Measurements from ENCODE around the gene BABAM2. TPM values are rescaled to one million over a fixed set of nuclear protein-coding genes. Genes with fewer than 3 reads are reported as not detected.

Gene BABAM2
- total and polyA plus RNA-seq, 7 experiments from 2014 or later = 34.2 to 58.2 (median 44.2) TPM

DNA sequence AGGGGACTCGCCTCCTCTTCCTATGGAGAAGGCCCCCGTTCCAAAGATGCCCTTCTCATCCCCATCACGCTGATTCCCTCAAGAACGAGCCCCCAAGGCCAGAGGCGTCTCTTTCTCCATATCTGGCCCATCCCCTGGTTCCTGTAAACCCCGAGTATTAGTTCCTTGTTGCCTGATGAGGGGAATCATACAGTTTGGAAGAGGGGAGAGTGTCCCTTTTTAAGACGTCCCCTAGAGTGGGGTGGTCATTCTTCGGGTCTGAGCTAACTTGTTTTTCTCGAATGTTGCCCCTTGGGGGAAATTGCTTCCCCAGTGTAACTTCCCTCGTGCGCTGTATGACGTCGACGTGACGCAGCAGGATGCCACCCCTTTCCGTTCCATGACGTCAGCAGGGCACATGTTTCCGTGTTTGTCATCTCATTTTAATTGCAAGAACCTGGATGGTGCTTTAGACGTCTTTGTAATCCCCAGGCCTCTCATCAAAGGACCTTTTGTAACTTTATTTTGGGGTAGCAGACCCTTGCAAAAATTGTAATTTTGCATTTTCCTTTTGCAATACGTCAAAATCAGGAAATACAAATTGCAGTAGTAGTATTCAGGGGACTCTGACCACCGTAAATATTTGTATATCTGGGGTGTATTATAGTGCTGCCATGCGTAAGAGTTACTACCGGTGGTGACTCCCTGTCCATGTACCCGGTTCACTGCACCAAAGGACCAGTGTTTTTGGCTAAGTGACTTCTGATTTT is 569 bp downstream of the BABAM2 start:
- H3K27ac Mint-ChIP-seq = peak overlapping the region; percentile 95 to 100 (median 100)
- H3K4me3 Mint-ChIP-seq = peak overlapping the region; percentile 96 to 100 (median 98)
- DNase-seq (peak; percentile 70 to 98 (median 95)), ATAC-seq (peak; percentile 59)
- intact Hi-C loops (cut with micrococcal nuclease) = loop anchor here (1.0 to 10.0 kb wide), 13 partner anchors 70 to 1226 kb away; partner anchors contain the start of genes CLIP4 (in 2 of the 2), FOSL2 (in 2 of the 2), MRPL33 (in 2 of the 2) and ATRAID (in 1 of the 2)
- no peaks in the 10 kb centered on the region for H3K9me3 ChIP-seq (ENCODE audit: control insufficient read depth in 2 of 3, low read length in 3 of 3)
- H3K27me3 Mint-ChIP-seq = peaks cover 0 to 3% (median 0%) of the 10 kb centered on the region in 5 donors
- H3K36me3 Mint-ChIP-seq = peaks cover 4 to 27% (median 23%) of the 10 kb centered on the region in 5 donors
- peaks cover 0 to 5% (median 0%) of the 10 kb centered on the region in 11 donors for H3K9me3 Mint-ChIP-seq
- H3K4me3 ChIP-seq (ENCODE audit: low read length) = peak overlapping the region; percentile 95
- POLR2A ChIA-PET = interaction anchor here (0.7 to 1.4 kb wide), 4 partner anchors 29 to 263 kb away, joined by 3 to 5 read pairs (median 3); partner anchors contain the start of genes CCDC121 and GPN1
- H3K36me3 ChIP-seq (ENCODE audit: control insufficient read depth in 2 of 3, insufficient read depth in 3 of 3, low read length in 3 of 3) = peaks cover 0 to 4% (median 0%) of the 10 kb centered on the region in 3 experiments
- CTCF ChIA-PET = interaction anchor here (0.7 kb wide), 1 partner anchor 71 kb away, joined by 4 read pairs; no protein-coding TSS in a partner anchor
- H3K4me1 Mint-ChIP-seq = peaks cover 28 to 64% (median 60%) of the 10 kb centered on the region in 7 donors
- H3K27ac ChIP-seq (ENCODE audit: low read depth, low read length) = peak overlapping the region; percentile 99
- H3K4me1 ChIP-seq (ENCODE audit: control insufficient read depth in 2 of 2, insufficient read depth in 2 of 2, low read length in 2 of 2) = peaks cover 27 to 30% of the 10 kb centered on the region in 2 donors
- H3K27me3 ChIP-seq (ENCODE audit: control insufficient read depth in 2 of 2, insufficient read depth in 2 of 2, low read length in 2 of 2) = no peaks in the 10 kb centered on the region

DNA sequence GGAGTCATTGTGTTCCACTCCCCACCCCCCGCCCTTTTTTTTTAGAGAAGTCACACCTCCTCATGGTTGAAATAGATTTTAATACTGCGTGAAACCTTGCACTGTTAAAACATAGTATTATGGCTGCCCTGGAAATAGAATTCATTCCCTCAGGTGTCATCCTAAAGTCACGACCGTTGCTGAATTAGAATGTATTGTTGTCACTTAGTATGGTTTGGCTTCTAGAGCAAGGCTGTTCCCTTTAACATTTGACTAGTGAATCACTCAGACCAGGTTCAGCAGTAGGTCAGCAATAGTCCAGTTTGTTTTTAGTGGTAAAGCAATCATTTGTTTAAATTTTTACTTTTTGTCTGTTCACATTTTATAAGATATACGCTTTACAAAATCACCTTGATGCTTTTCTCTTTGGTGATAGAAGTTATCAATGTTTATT is 1.2 kb downstream of the BABAM2 start:
- DNase-seq (no peak), ATAC-seq (no peak)
- peaks cover 31 to 67% (median 63%) of the 10 kb centered on the region in 7 donors for H3K4me1 Mint-ChIP-seq
- ChIA-PET CTCF (interaction anchor here (0.7 kb wide), 1 partner anchor 71 kb away, joined by 4 read pairs; no protein-coding TSS in a partner anchor), POLR2A (interaction anchor here (0.7 kb wide), 1 partner anchor 75 kb away, joined by 3 read pairs; no protein-coding TSS in a partner anchor)
- Histone ChIP-seq H3K27ac (ENCODE audit: low read depth, low read length) (peak overlapping the region; percentile 99), H3K27me3 (ENCODE audit: control insufficient read depth in 2 of 2, insufficient read depth in 2 of 2, low read length in 2 of 2) (no peaks in the 10 kb centered on the region), H3K9me3 (ENCODE audit: control insufficient read depth in 2 of 3, low read length in 3 of 3) (no peaks in the 10 kb centered on the region), H3K4me3 (ENCODE audit: low read length) (peak overlapping the region; percentile 95), H3K4me1 (ENCODE audit: control insufficient read depth in 2 of 2, insufficient read depth in 2 of 2, low read length in 2 of 2) (peaks cover 27 to 30% of the 10 kb centered on the region in 2 donors), H3K36me3 (ENCODE audit: control insufficient read depth in 2 of 3, insufficient read depth in 3 of 3, low read length in 3 of 3) (peaks cover 0 to 10% (median 0%) of the 10 kb centered on the region in 3 experiments)
- peaks cover 0 to 5% (median 0%) of the 10 kb centered on the region in 11 donors for H3K9me3 Mint-ChIP-seq
- H3K36me3 Mint-ChIP-seq = peaks cover 4 to 32% (median 25%) of the 10 kb centered on the region in 5 donors
- H3K4me3 Mint-ChIP-seq = peak overlapping the region; percentile 96 to 100 (median 98)
- intact Hi-C loops (cut with micrococcal nuclease) = loop anchor here (1.0 to 10.0 kb wide), 10 partner anchors 69 to 1226 kb away; partner anchors contain the start of genes CLIP4 (in 2 of the 2), ATRAID (in 1 of the 2), CAD (in 1 of the 2) and CCDC121 (in 1 of the 2)
- peaks cover 0 to 3% (median 0%) of the 10 kb centered on the region in 5 donors for H3K27me3 Mint-ChIP-seq
- peak overlapping the region; percentile 95 to 100 (median 100) for H3K27ac Mint-ChIP-seq

- ATAC-seq (no peak), DNase-seq (peak in 4 of 9 donors; percentile 7 to 27 (median 25))
- peaks cover 4 to 44% (median 39%) of the 10 kb centered on the region in 5 donors for H3K36me3 Mint-ChIP-seq
- intact Hi-C loops (cut with micrococcal nuclease) = loop anchor here (5.0 to 10.0 kb wide), 5 partner anchors 188 to 1224 kb away; partner anchors contain the start of genes CLIP4 (in 2 of the 2), ATRAID (in 1 of the 2), CAD (in 1 of the 2) and SLC35F6 (in 1 of the 2)
- POLR2A ChIA-PET = no interaction called here
- peaks cover 0 to 5% (median 0%) of the 10 kb centered on the region in 11 donors for H3K9me3 Mint-ChIP-seq
- H3K4me3 Mint-ChIP-seq = peak overlapping the region in 3 of 10 donors; percentile 8 to 15 (median 13)
- H3K27me3 ChIP-seq (ENCODE audit: control insufficient read depth in 2 of 2, insufficient read depth in 2 of 2, low read length in 2 of 2) = no peaks in the 10 kb centered on the region
- peak overlapping the region in 7 of 9 donors; percentile 11 to 100 (median 75) for H3K27ac Mint-ChIP-seq
- peaks cover 0 to 3% (median 0%) of the 10 kb centered on the region in 5 donors for H3K27me3 Mint-ChIP-seq
- H3K4me1 ChIP-seq (ENCODE audit: control insufficient read depth in 2 of 2, insufficient read depth in 2 of 2, low read length in 2 of 2) = peaks cover 27 to 30% of the 10 kb centered on the region in 2 donors
- peak overlapping the region; percentile 26 for H3K27ac ChIP-seq (ENCODE audit: low read depth, low read length)
- H3K9me3 ChIP-seq (ENCODE audit: control insufficient read depth in 2 of 3, low read length in 3 of 3) = no peaks in the 10 kb centered on the region
- no peak overlapping the region for H3K4me3 ChIP-seq (ENCODE audit: low read length)
- peaks cover 0 to 13% (median 0%) of the 10 kb centered on the region in 3 experiments for H3K36me3 ChIP-seq (ENCODE audit: control insufficient read depth in 2 of 3, insufficient read depth in 3 of 3, low read length in 3 of 3)
- H3K4me1 Mint-ChIP-seq = peaks cover 40 to 80% (median 76%) of the 10 kb centered on the region in 7 donors
- CTCF ChIA-PET = interaction anchor here (0.9 kb wide), 1 partner anchor 210 kb away, joined by 3 read pairs; no protein-coding TSS in a partner anchor
Measured at GRCh38 chr2:27893006-27893405, 2.5 kb downstream of the BABAM2 start.

GRCh38 chr2:27897717-27898116 is 7.2 kb downstream of the BABAM2 start:
- peaks cover 26 to 61% (median 52%) of the 10 kb centered on the region in 7 donors for H3K4me1 Mint-ChIP-seq
- Histone ChIP-seq H3K9me3 (ENCODE audit: control insufficient read depth in 2 of 3, low read length in 3 of 3) (no peaks in the 10 kb centered on the region), H3K27me3 (ENCODE audit: control insufficient read depth in 2 of 2, insufficient read depth in 2 of 2, low read length in 2 of 2) (no peaks in the 10 kb centered on the region), H3K4me1 (ENCODE audit: control insufficient read depth in 2 of 2, insufficient read depth in 2 of 2, low read length in 2 of 2) (peaks cover 4 to 7% of the 10 kb centered on the region in 2 donors), H3K36me3 (ENCODE audit: control insufficient read depth in 2 of 3, insufficient read depth in 3 of 3, low read length in 3 of 3) (peaks cover 0 to 18% (median 0%) of the 10 kb centered on the region in 3 experiments), H3K27ac (ENCODE audit: low read depth, low read length) (peak overlapping the region; percentile 35), H3K4me3 (ENCODE audit: low read length) (no peak overlapping the region)
- ATAC-seq (peak; percentile 60), DNase-seq (no peak)
- intact Hi-C loops (cut with micrococcal nuclease) = loop anchor here (10.0 kb wide), 3 partner anchors 193 to 997 kb away; partner anchors contain the start of genes ATRAID (in 1 of the 2), CAD (in 1 of the 2), SLC5A6 (in 1 of the 2) and WDR43 (in 1 of the 2)
- H3K27ac Mint-ChIP-seq = peak overlapping the region; percentile 26 to 88 (median 52)
- H3K9me3 Mint-ChIP-seq = peaks cover 0 to 5% (median 0%) of the 10 kb centered on the region in 11 donors
- ChIA-PET POLR2A (no interaction called here), CTCF (no interaction called here)
- peak overlapping the region in 5 of 10 donors; percentile 5 to 56 (median 36) for H3K4me3 Mint-ChIP-seq
- peaks cover 7 to 77% (median 55%) of the 10 kb centered on the region in 5 donors for H3K36me3 Mint-ChIP-seq
- H3K27me3 Mint-ChIP-seq = no peaks in the 10 kb centered on the region

- H3K4me1 ChIP-seq (ENCODE audit: control insufficient read depth in 2 of 2, insufficient read depth in 2 of 2, low read length in 2 of 2) = no peaks in the 10 kb centered on the region
- Mint-ChIP-seq H3K36me3 (peaks cover 7 to 81% (median 60%) of the 10 kb centered on the region in 5 donors), H3K9me3 (peaks cover 0 to 5% (median 0%) of the 10 kb centered on the region in 11 donors), H3K4me1 (peaks cover 20 to 53% (median 35%) of the 10 kb centered on the region in 7 donors), H3K27me3 (no peaks in the 10 kb centered on the region), H3K4me3 (no peak overlapping the region), H3K27ac (no peak overlapping the region)
- ATAC-seq (no peak), DNase-seq (no peak)
- ChIA-PET POLR2A (no interaction called here), CTCF (no interaction called here)
- no peak overlapping the region for H3K4me3 ChIP-seq (ENCODE audit: low read length)
- no peaks in the 10 kb centered on the region for H3K27me3 ChIP-seq (ENCODE audit: control insufficient read depth in 2 of 2, insufficient read depth in 2 of 2, low read length in 2 of 2)
- no peaks in the 10 kb centered on the region for H3K9me3 ChIP-seq (ENCODE audit: control insufficient read depth in 2 of 3, low read length in 3 of 3)
- intact Hi-C loops (cut with micrococcal nuclease) = no loop called here
- no peak overlapping the region for H3K27ac ChIP-seq (ENCODE audit: low read depth, low read length)
- H3K36me3 ChIP-seq (ENCODE audit: control insufficient read depth in 2 of 3, insufficient read depth in 3 of 3, low read length in 3 of 3) = peaks cover 0 to 13% (median 0%) of the 10 kb centered on the region in 3 experiments
Measured at GRCh38 chr2:27901234-27901633, 10.7 kb downstream of the BABAM2 start.

- intact Hi-C loops (cut with micrococcal nuclease) = no loop called here
- CTCF ChIA-PET = no interaction called here
- no peak overlapping the region for H3K27ac Mint-ChIP-seq
- no peak overlapping the region for H3K4me3 ChIP-seq (ENCODE audit: low read length)
- H3K27me3 Mint-ChIP-seq = no peaks in the 10 kb centered on the region
- H3K4me1 Mint-ChIP-seq = peaks cover 13 to 49% (median 32%) of the 10 kb centered on the region in 7 donors
- ATAC-seq (no peak), DNase-seq (no peak)
- H3K4me3 Mint-ChIP-seq = no peak overlapping the region
- H3K36me3 Mint-ChIP-seq = peaks cover 7 to 81% (median 51%) of the 10 kb centered on the region in 5 donors
- H3K9me3 ChIP-seq (ENCODE audit: control insufficient read depth in 2 of 3, low read length in 3 of 3) = no peaks in the 10 kb centered on the region
- POLR2A ChIA-PET = no interaction called here
- peaks cover 0 to 5% (median 0%) of the 10 kb centered on the region in 3 experiments for H3K36me3 ChIP-seq (ENCODE audit: control insufficient read depth in 2 of 3, insufficient read depth in 3 of 3, low read length in 3 of 3)
- H3K4me1 ChIP-seq (ENCODE audit: control insufficient read depth in 2 of 2, insufficient read depth in 2 of 2, low read length in 2 of 2) = no peaks in the 10 kb centered on the region
- H3K27ac ChIP-seq (ENCODE audit: low read depth, low read length) = no peak overlapping the region
- no peaks in the 10 kb centered on the region for H3K27me3 ChIP-seq (ENCODE audit: control insufficient read depth in 2 of 2, insufficient read depth in 2 of 2, low read length in 2 of 2)
- H3K9me3 Mint-ChIP-seq = no peaks in the 10 kb centered on the region
Measured at GRCh38 chr2:27902098-27902497, 11.6 kb downstream of the BABAM2 start.
